Effector memory CD8-positive, alpha-beta T cell (primary cell): ENCODE data around the gene DNAJB14.
A peak's percentile ranks its signal among the peaks of the same experiment; 100 is the strongest.

Experiments
- ATAC-seq: fragments of 150-1000 bp; cut with Tn5 transposase; replicated peaks from 2 replicates; pipeline ENCODE4 v1.10.0; 2021; ENCODE audit warnings: mild to moderate bottlenecking, moderate library complexity
- DNase-seq, 3 experiments: peaks; one replicate each; pipeline ENCODE4 v3.0.0; 2021
- H3K27ac Mint-ChIP-seq, 2 donors: one replicate each; pipeline ENCODE4 v1.8.0; 2022; ENCODE audit warnings: mild to moderate bottlenecking in 2 of 2, mixed read lengths in 2 of 2, moderate library complexity in 2 of 2
- H3K27me3 Mint-ChIP-seq, 2 donors: one replicate each; pipeline ENCODE4 v1.8.0; 2022; ENCODE audit warnings: mixed read lengths in 2 of 2
- H3K36me3 Mint-ChIP-seq: one replicate; pipeline ENCODE4 v1.8.0; 2022; ENCODE audit warnings: mild to moderate bottlenecking, moderate library complexity, mixed read lengths; ENCODE audit not compliant: insufficient read depth
- H3K4me1 Mint-ChIP-seq, 2 donors: one replicate each; pipeline ENCODE4 v1.8.0; 2022; ENCODE audit warnings: low read depth in 2 of 2, mixed read lengths in 2 of 2
- H3K4me3 Mint-ChIP-seq, 2 donors: one replicate each; pipeline ENCODE4 v1.8.0; 2022; ENCODE audit warnings: mild to moderate bottlenecking in 2 of 2, mixed read lengths in 2 of 2, moderate library complexity in 2 of 2
- H3K9me3 Mint-ChIP-seq, 2 donors: one replicate each; pipeline ENCODE4 v1.8.0; 2022; ENCODE audit warnings: mixed read lengths in 2 of 2
- total RNA-seq, 9 experiments: gene quantifications; one replicate each; lab custom pipeline; 2026; lab: John Stamatoyannopoulos, UW

The DNAJB14 gene
- total RNA-seq, result 65.9 to 166 (median 83.9) reads per million in 9 experiments

DNA sequence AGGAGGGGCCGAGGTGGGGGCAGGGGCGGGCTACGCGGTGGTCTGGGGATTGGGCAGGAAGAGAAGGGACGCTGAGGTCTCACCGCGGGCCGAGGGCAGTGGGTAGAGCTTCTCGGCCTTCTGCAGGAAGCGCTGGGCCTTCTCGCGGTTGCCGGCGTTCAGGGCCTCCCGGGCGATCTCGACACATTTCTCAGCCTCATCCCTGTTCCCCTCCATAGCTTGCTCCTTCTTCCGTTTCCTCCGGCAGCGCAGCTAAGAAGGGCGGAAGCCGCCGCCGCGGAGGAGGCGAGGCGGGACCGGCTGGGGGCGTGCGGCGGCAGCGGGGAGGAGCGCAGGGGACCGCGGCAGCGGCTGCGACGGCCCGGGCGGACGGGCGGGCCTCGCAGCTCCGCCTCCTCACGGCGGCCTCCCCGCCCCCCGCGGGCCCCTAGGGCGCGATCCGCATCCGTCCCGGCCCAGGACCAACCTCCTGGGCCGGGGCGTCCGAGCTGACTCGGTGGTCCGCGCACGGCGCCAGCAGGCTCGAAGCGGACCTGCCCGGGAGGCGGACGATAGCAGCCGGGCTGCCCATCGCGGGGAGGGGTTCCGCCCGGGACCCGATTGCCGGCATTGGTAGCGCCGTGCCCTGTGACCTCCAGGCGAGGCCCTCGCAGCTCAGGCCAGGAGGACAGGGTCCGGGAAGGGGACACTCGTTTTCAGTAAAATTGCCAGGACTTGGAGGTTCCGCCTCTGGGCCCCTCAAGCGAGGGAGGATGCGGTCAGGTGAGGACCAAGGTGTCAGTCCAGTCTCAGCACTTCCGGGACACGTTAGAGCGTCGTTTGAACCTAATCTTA lies at the start of gene DNAJB14:
TSS of gene DNAJB14 (minus strand) at position 263 of the 834 bp plus-strand sequence. CDS start at position 216, 47 bp downstream.
- Mint-ChIP-seq H3K36me3 (peaks cover 9% of the 10 kb centered on the region), H3K4me1 (peaks cover 26 to 42% of the 10 kb centered on the region in 2 donors), H3K4me3 (peak within 1 kb of the TSS; percentile 98 to 99), H3K27ac (peak within 1 kb of the TSS; percentile 95 to 97), H3K27me3 (no peaks in the 10 kb centered on the region), H3K9me3 (no peaks in the 10 kb centered on the region)
- DNase-seq (peak; percentile 74 to 77 (median 75)), ATAC-seq (peak; percentile 55)

DNA sequence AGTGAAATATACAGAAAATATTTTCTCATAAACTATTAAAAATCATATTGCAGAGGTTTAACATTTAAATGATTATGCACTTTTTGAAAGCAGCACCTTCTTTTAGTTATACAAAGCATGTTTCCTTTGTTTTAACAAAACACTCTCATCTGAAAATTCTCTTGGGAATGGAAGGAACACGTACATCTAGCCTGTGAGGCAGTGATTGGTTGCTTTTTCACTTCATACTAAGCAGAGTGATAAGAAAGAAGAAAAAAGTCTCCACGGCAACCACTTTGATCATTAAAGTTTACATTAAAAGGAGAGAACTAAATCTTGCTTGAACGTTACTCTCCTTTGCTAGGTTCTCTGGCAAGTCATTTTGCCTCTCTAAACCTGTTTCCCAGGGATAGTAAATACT lies 45.3 kb upstream of the DNAJB14 start:
- Mint-ChIP-seq H3K4me3 (no peak overlapping the region), H3K36me3 (no peaks in the 10 kb centered on the region), H3K27me3 (peaks cover 3 to 18% of the 10 kb centered on the region in 2 donors), H3K9me3 (no peaks in the 10 kb centered on the region), H3K4me1 (no peaks in the 10 kb centered on the region), H3K27ac (no peak overlapping the region)
- ATAC-seq (no peak), DNase-seq (no peak)

DNA sequence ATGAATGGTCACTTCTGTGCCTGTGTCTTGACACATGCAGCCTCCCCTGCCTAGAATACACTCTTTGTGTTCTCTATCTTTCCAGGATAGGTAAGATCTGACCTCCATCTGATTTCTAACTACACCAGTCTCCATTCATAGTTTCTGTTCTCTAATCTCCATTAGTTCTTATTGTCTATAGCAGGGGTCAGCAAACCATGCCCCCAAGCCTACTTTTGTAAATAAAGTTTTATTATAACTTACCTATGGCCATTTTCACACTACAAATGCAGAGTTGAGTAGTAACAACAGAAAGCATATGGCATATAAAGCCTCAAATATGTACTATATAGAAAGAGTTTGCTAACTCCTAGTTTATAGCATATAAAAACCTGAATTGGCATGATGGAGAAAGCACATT lies 41.3 kb upstream of the DNAJB14 start:
- Mint-ChIP-seq H3K27me3 (peaks cover 22 to 37% of the 10 kb centered on the region in 2 donors), H3K27ac (no peak overlapping the region), H3K36me3 (no peaks in the 10 kb centered on the region), H3K4me1 (no peaks in the 10 kb centered on the region), H3K4me3 (no peak overlapping the region), H3K9me3 (no peaks in the 10 kb centered on the region)
- ATAC-seq (no peak), DNase-seq (no peak)

DNA sequence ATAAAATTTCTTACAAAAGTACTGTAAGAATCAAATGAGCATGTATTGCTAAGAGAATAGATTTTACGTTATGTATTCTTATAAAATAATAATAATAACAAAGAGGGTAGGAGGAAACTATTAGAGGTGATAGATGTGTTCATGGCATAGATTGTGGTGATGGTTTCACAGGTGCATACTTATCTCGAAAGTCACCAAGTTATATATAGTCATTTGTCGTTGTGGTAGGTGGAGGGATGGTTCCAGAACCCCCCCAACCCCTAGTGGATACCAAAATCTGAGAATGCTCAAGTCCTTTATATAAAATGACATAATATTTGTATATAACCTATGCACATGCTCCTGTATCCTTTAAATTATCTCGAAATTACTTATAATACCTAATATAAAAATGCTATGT lies 40.4 kb upstream of the DNAJB14 start:
- Mint-ChIP-seq H3K4me1 (no peaks in the 10 kb centered on the region), H3K27ac (no peak overlapping the region), H3K4me3 (no peak overlapping the region), H3K36me3 (no peaks in the 10 kb centered on the region), H3K9me3 (no peaks in the 10 kb centered on the region), H3K27me3 (peaks cover 22 to 42% of the 10 kb centered on the region in 2 donors)
- no peak for DNase-seq
- no peak for ATAC-seq

DNA sequence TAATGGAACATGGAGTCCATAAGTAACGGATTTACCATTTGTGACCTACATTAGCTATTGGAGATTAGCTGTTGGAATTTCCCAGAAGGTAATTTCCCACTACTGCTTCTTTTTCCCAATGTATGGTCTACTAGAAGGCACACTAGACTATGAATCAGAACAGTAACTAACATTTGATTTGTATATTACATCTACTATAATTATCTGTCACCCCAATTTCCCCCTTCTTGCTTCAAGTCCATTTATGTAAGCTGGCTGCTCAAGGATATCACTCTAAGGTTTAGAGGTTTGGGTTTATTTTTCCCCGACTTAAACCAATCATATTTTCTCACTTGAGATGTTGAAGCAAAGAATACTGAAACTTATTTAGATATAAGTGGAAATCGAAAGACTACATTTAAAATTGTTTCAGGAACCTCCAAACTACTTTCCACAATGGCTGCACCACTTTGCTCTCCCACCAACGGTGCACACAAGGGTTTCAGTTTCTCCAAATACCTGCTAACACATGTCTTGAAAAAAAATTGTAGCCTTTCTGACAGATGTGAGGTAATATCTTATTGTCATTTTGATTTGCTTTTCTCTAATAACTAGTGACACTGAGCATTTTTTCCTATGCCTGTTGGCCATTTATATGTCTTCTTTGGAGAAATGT lies 37.0 kb upstream of the DNAJB14 start:
- DNase-seq, result no peak
- no peak overlapping the region for H3K27ac Mint-ChIP-seq
- H3K4me3 Mint-ChIP-seq, result no peak overlapping the region
- no peaks in the 10 kb centered on the region for H3K36me3 Mint-ChIP-seq
- no peaks in the 10 kb centered on the region for H3K9me3 Mint-ChIP-seq
- H3K4me1 Mint-ChIP-seq, result no peaks in the 10 kb centered on the region
- ATAC-seq, result no peak
- peaks cover 22 to 39% of the 10 kb centered on the region in 2 donors for H3K27me3 Mint-ChIP-seq

DNA sequence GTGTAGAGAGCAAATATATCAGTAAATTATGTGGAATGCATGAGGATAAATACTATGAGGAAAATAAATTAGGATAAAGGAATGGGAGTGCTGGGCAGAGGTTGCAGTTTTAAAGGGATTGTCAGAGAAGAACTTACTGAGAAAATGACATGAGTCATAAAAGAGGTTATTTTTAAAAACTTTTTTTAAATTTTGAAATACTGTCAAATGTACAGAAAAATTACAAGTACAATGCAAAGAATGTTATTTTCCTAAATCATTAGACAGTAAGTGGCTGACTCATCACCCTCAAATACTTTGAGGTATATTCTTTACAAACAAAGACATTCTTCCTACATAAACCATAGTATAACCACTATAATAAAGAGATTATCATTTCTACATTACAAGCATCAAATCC lies 33.5 kb upstream of the DNAJB14 start:
- ATAC-seq, result no peak
- Mint-ChIP-seq H3K4me3 (no peak overlapping the region), H3K27ac (no peak overlapping the region), H3K9me3 (no peaks in the 10 kb centered on the region), H3K27me3 (peaks cover 11 to 36% of the 10 kb centered on the region in 2 donors), H3K4me1 (no peaks in the 10 kb centered on the region), H3K36me3 (no peaks in the 10 kb centered on the region)
- DNase-seq, result no peak

DNA sequence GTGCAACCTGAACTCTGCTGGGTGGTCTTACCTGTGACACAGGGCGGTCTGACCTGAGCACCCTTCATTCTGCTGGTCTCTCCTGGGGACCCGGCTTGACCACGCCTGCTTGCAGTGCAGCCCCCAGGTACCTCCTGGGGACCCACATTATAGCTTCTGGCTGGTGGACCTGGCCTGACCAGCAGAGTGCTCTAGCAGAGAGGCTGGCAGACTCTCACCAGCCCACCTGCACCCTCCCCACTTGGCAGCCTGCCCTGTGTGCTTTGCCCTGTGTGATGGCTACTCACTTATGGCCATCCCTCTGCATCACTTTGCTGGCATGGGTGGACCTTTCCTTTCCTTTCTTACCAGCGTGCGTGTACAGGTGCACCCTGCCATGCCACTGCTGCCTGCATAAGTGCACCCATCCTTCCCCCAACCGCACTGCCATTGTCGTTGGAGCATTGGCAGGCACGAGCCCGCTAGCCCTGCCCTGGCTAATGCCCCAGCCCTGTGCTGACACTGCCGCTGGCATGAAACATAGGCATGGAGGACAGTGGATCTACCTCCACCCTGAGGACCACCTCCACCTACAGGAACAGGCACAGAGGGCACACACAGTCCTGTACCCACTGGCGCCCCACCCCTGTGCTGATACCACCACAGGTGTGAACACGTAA lies 25.2 kb upstream of the DNAJB14 start:
- H3K4me3 Mint-ChIP-seq, result no peak overlapping the region
- no peak overlapping the region for H3K27ac Mint-ChIP-seq
- H3K36me3 Mint-ChIP-seq, result no peaks in the 10 kb centered on the region
- H3K4me1 Mint-ChIP-seq, result no peaks in the 10 kb centered on the region
- DNase-seq (no peak), ATAC-seq (no peak)
- peaks cover 0 to 37% of the 10 kb centered on the region in 2 donors for H3K27me3 Mint-ChIP-seq
- H3K9me3 Mint-ChIP-seq, result no peaks in the 10 kb centered on the region

DNA sequence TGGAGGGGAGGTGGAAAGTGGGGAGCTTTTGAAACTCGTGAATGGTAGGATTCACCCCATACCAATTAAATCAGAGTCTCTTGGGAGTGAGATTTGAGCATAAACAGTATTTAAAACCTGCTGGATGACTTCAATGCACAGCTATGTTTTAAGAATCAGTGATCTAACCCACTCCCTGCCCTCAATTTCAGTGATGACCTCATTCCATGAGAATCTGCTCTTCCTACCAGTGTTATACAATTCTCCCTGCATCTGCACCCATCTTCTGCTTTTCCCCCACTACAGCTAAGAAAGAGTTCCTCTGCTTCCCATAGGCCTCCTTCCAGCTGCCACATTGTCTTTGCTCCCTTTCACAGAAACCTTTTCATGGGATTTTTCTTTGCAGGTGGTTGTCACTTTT lies 21.9 kb upstream of the DNAJB14 start:
- no peak for DNase-seq

DNA sequence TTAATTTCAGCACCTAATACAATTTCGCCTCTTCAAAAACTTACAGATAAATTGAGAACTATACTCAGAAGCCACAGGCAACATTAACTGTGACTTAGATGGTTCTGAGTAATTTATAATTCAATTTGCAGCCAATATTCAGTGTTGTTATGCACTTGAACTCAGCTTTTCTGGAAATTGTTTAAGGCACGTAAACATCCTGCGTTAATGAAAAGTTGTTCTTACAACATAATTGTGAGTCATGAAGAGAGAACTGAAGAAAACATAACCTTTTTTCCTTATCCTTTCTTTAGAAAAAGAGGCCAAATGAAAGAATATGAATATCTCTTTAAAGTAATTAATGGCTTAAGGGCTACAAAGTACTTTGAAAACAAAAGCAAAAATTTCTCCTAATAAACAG lies 20.3 kb upstream of the DNAJB14 start:
- no peak for DNase-seq
- Mint-ChIP-seq H3K4me3 (no peak overlapping the region), H3K27me3 (peaks cover 0 to 4% of the 10 kb centered on the region in 2 donors), H3K9me3 (no peaks in the 10 kb centered on the region), H3K36me3 (no peaks in the 10 kb centered on the region), H3K4me1 (peaks cover 6 to 10% of the 10 kb centered on the region in 2 donors), H3K27ac (no peak overlapping the region)
- no peak for ATAC-seq

More for the DNA sequence above, 21.9 kb upstream of the DNAJB14 start:
- peaks cover 0 to 20% of the 10 kb centered on the region in 2 donors for H3K27me3 Mint-ChIP-seq
- no peak overlapping the region for H3K4me3 Mint-ChIP-seq
- no peak overlapping the region for H3K27ac Mint-ChIP-seq
- H3K9me3 Mint-ChIP-seq, result no peaks in the 10 kb centered on the region
- ATAC-seq, result no peak
- H3K4me1 Mint-ChIP-seq, result peaks cover 6 to 10% of the 10 kb centered on the region in 2 donors
- H3K36me3 Mint-ChIP-seq, result no peaks in the 10 kb centered on the region

DNA sequence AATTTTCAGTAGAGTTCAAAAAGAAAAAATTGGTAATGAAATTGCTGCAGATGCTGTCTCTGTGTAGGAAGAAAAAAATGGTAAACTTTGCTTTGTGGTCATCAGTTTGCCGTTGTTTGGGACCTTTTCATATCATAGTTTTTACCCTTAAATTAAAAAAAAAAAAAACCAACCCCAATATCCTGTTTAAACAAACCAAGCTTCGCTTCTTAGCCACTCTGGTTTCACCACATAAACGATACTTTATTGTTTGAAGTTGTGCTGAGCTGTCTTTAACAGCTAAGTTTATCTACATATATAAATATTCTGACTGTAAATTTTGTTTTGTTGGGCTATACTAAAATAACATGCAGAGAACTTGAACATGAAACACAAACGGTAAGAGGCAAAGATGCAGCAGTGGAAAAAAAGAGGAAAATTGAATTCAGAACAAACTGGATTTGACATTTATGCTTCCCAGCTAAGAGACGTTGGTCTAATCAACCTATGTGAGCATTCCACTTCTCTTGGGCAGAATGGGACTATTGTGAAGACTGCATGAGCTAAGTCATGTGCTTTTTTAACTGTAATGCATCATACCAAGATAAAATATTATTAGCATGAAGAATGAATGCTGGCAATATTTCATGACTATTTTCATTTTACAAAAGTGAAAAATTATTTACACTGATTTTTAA lies 19.4 kb upstream of the DNAJB14 start:
- Mint-ChIP-seq H3K27ac (no peak overlapping the region), H3K4me1 (peaks cover 6 to 10% of the 10 kb centered on the region in 2 donors), H3K36me3 (no peaks in the 10 kb centered on the region), H3K27me3 (no peaks in the 10 kb centered on the region), H3K9me3 (no peaks in the 10 kb centered on the region), H3K4me3 (peak overlapping the region in 1 of 2 donors; percentile 64)
- ATAC-seq (peak; percentile 91), DNase-seq (no peak)

DNA sequence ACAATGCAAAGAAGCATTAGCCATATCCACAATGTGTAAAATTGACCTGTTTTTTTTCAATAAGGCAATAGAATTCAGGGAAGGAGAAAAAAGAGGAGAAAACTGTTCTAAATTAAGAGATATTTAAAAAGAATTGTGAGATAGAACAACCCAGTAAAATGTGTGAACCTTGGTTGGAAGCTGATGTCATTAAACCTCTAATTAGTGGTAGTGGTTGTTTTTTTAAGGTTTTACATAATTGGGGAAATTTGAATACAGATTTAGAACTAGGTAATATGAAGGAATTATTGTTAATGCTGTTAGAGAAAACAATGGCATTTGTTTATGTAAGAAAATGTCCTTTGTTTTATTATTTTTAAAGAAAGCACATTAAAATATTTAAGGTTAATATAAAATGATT lies 18.8 kb upstream of the DNAJB14 start:
- DNase-seq, result no peak
- no peaks in the 10 kb centered on the region for H3K9me3 Mint-ChIP-seq
- H3K4me3 Mint-ChIP-seq, result peak overlapping the region in 1 of 2 donors; percentile 40
- peak; percentile 59 for ATAC-seq
- no peaks in the 10 kb centered on the region for H3K27me3 Mint-ChIP-seq
- peak overlapping the region in 1 of 2 donors; percentile 63 for H3K27ac Mint-ChIP-seq
- no peaks in the 10 kb centered on the region for H3K36me3 Mint-ChIP-seq
- peaks cover 6 to 10% of the 10 kb centered on the region in 2 donors for H3K4me1 Mint-ChIP-seq

DNA sequence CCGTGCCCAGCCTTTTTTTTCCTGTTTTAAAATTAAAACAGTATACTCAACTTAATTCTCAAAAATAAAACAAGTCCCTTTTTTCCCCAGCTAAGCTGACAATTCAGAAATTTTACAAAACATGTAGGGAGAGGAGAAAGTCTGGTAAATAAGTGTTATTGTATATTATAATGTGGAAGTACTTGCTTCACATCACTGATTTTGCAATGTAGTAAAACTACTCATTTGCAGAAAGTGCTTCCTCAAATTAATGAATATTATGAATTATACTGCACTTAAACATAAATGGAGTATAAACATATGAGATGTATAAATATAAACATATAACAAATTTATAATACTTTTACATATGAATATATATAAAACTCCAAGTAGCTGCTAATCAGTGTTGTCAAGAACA lies 15.3 kb upstream of the DNAJB14 start:
- Mint-ChIP-seq H3K9me3 (peaks cover 0 to 2% of the 10 kb centered on the region in 2 donors), H3K27ac (no peak overlapping the region), H3K4me1 (peaks cover 6 to 10% of the 10 kb centered on the region in 2 donors), H3K36me3 (no peaks in the 10 kb centered on the region), H3K27me3 (no peaks in the 10 kb centered on the region), H3K4me3 (no peak overlapping the region)
- DNase-seq (no peak), ATAC-seq (no peak)

DNA sequence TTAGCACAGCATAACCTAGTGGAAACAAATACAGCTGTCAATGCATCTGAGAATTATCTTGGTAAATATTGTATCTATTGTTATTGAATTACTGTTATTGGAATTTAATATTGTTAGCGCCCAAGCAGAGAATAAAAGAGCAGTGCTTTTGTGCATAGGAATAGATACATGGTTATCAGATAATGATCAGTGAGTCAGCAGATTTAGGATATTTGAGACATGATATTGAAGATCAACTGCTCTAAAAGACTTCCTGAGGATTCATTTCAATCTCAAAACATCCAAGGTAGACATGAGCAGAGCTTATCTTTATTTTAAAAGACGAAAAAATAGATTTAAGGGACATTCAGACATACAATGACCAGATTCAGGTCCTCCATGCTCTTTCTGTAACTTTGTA lies 14.2 kb upstream of the DNAJB14 start:
- Mint-ChIP-seq H3K9me3 (peaks cover 0 to 2% of the 10 kb centered on the region in 2 donors), H3K4me1 (peaks cover 6 to 7% of the 10 kb centered on the region in 2 donors), H3K36me3 (no peaks in the 10 kb centered on the region), H3K27me3 (no peaks in the 10 kb centered on the region), H3K27ac (no peak overlapping the region), H3K4me3 (no peak overlapping the region)
- ATAC-seq, result no peak
- DNase-seq, result no peak
